ENCODE results near the gene C18orf54.
A peak's percentile ranks its signal among the peaks of the same experiment; 100 is the strongest.
"Not testable (repeated sequence)": the region's sequence is repeated elsewhere in the genome, so short reads cannot be mapped to it uniquely, and the experiment has no call there.

The C18orf54 gene

DNA sequence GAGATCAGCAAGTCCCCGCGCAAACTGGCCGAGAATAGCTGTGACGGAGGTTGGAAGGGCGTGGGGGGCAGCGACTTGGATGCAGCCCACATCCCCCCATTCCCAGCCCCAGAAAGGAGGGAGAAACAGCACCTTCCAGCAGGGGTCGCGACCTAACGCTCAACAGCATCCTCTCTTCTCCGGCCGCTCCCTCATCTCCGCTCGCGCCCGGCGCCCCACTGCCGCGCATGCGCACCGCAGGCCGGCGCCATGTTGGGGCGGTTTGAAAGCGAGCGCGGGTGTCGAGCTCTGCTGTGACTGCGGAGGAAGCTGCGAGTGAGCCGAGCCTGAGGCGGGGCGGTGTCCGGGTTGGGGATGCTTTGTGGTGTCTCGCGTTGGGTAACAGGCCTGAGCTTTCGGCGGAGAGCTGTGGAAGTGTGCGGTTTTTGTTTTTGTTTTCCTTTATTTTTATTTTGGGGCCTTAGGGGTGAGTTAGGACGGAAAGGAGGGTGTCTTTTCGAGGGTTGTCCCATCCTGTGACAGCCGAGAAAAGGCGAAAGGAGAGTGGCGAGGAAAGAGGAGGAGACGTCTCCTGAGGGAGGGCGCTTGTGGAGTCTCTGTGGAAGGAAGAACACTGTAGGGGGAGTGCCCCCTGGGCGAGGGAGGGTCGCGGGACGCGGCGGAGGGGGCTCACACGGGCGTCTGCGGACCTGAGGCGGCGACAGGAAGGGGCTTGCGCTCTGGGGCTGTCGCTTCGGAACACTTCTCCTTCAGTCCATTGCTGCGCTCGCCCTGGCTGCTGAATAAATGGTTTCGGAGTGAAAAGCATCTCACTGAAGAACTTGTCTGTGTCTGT, at the start of gene C18orf54, which contains the start of gene STARD6:
TSS of gene C18orf54 (plus strand) at position 247 of the 835 bp plus-strand sequence. CDS start 2,667 bp downstream, outside the sequence.
TSS of gene STARD6 (minus strand) at position 199 of the 835 bp plus-strand sequence. CDS start 3,285 bp downstream, outside the sequence.
- Histone ChIP-seq H3K9me3 (ENCODE audit: low read length) (no peaks in the 10 kb centered on the region), H3K9ac (ENCODE audit: low read length) (peak within 1 kb of the TSS; percentile 59)

DNA sequence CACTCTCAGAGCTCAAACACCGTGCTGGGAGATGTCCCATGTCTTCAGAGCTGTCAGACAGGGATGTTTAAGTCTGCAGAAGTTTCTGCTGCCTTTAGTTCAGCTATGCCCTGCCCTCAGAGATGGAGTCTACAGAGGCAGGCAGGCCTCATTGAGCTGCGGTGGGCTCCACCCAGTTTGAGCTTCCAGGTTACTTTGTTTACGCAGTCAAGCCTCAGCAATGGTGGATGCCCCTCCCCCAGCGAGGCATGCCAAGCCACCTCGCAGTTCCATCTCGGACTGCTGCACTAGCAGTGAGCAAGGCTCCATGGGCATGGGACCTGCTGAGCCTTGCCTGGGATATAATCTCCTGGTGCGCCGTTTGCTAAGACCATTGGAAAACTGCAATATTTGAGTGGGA, 48.1 kb upstream of the C18orf54 start:
- not testable (repeated sequence) for H3K9ac ChIP-seq (ENCODE audit: low read length); H3K36me3 ChIP-seq (ENCODE audit: insufficient read depth, low read length); H3K4me1 ChIP-seq (ENCODE audit: insufficient read depth, low read length); H3K4me3 ChIP-seq (ENCODE audit: low read depth in 1 of 2, low read length in 2 of 2); H3K27me3 ChIP-seq (ENCODE audit: control insufficient read depth in 1 of 2, insufficient read depth in 2 of 2, low read length in 2 of 2); H3K9me3 ChIP-seq (ENCODE audit: low read length); H3K27ac ChIP-seq (ENCODE audit: low read depth, low read length)

More for the DNA sequence above, at the start of gene C18orf54, which contains the start of gene STARD6:
- Histone ChIP-seq H3K4me1 (ENCODE audit: insufficient read depth, low read length) (peaks cover 10% of the 10 kb centered on the region), H3K36me3 (ENCODE audit: insufficient read depth, low read length) (no peaks in the 10 kb centered on the region), H3K4me3 (ENCODE audit: low read depth in 1 of 2, low read length in 2 of 2) (peak within 1 kb of the TSS; percentile 80 to 92), H3K27me3 (ENCODE audit: control insufficient read depth in 1 of 2, insufficient read depth in 2 of 2, low read length in 2 of 2) (no peaks in the 10 kb centered on the region), H3K27ac (ENCODE audit: low read depth, low read length) (peak within 1 kb of the TSS; percentile 37)

DNA sequence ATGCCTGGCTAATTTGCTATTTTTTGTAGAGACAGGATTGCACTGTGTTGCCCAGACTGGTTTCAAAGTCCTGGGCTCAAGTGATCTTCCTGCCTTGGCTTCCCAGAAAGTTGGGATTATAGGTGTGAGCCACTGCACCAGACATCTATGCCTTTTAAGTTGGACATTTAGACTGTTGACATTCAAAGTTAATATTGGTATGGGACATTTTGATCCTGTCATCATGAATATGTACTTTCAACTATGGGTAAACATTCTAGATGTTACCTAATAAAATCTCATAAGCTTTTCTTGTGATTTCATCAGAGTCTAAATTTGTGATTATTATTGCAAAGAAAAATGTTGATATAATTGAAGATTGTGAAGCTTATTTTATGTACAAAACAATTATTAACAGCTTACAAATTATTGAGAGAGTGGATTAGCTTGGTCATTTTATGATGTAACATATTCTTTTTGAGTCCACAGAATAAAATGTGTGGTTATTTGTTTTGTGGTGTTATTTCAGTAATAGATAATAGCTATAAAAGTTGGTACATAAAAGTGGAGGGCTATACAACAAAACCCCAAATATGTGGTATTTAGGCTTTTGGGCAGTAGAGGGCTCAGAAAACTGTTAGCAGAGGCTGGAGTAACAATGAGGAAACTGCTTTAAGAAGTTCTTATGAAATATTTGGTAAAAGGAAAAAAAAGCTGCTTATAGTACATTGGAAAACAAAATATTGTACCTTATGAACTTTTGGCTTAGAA, 41.5 kb upstream of the C18orf54 start:
- H3K36me3 ChIP-seq (ENCODE audit: insufficient read depth, low read length) = no peaks in the 10 kb centered on the region
- H3K9me3 ChIP-seq (ENCODE audit: low read length) = no peaks in the 10 kb centered on the region
- H3K4me3 ChIP-seq (ENCODE audit: low read depth in 1 of 2, low read length in 2 of 2) = no peak overlapping the region
- no peak overlapping the region for H3K9ac ChIP-seq (ENCODE audit: low read length)
- no peaks in the 10 kb centered on the region for H3K27me3 ChIP-seq (ENCODE audit: control insufficient read depth in 1 of 2, insufficient read depth in 2 of 2, low read length in 2 of 2)
- H3K27ac ChIP-seq (ENCODE audit: low read depth, low read length) = no peak overlapping the region
- no peaks in the 10 kb centered on the region for H3K4me1 ChIP-seq (ENCODE audit: insufficient read depth, low read length)

DNA sequence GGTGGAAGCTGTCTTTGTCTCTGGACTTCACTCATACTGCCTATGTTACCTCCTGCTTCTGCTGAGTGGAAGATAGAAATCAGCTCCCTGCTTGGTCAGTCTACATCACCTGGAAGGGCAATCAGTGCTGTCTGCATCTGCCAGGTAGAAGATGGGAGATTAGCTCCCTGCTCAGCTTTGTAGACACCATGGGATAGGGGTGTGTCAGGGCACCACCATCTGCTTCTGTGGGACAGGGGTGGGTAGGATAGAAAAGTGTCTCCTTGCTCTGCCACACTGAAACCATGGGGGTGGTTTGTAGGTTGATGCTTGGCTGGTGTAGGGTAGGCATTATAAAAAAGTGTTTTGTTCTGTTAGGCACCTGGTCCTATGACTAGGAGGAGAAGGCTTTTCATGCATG, 34.1 kb upstream of the C18orf54 start:
- Histone ChIP-seq H3K36me3 (ENCODE audit: insufficient read depth, low read length) (no peaks in the 10 kb centered on the region), H3K9me3 (ENCODE audit: low read length) (no peaks in the 10 kb centered on the region), H3K27me3 (ENCODE audit: control insufficient read depth in 1 of 2, insufficient read depth in 2 of 2, low read length in 2 of 2) (no peaks in the 10 kb centered on the region)

DNA sequence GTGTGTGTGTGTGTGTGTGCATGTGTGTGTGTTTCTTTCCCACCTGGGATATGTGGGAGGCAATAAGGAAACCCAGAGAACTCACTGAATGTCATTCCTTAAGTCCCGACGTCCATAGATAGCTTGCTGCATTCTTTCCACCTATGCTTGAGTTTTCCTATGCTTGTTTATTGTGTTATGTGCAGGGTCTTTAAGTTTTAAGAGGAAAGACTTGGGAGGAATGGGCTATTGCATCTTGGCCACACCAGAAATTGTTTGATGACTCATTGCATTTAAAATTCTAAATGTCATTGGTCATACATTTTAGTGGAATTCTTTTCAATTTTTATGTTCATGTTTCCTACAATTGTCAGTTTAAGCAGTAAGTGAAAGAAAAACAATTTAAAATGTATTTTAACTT, 33.7 kb upstream of the C18orf54 start:
- no peak overlapping the region for H3K9ac ChIP-seq (ENCODE audit: low read length)
- no peaks in the 10 kb centered on the region for H3K9me3 ChIP-seq (ENCODE audit: low read length)
- no peaks in the 10 kb centered on the region for H3K4me1 ChIP-seq (ENCODE audit: insufficient read depth, low read length)
- no peaks in the 10 kb centered on the region for H3K27me3 ChIP-seq (ENCODE audit: control insufficient read depth in 1 of 2, insufficient read depth in 2 of 2, low read length in 2 of 2)
- H3K36me3 ChIP-seq (ENCODE audit: insufficient read depth, low read length) = no peaks in the 10 kb centered on the region
- no peak overlapping the region for H3K4me3 ChIP-seq (ENCODE audit: low read depth in 1 of 2, low read length in 2 of 2)
- H3K27ac ChIP-seq (ENCODE audit: low read depth, low read length) = no peak overlapping the region

More for the DNA sequence above, 34.1 kb upstream of the C18orf54 start:
- Histone ChIP-seq H3K4me3 (ENCODE audit: low read depth in 1 of 2, low read length in 2 of 2) (no peak overlapping the region), H3K9ac (ENCODE audit: low read length) (no peak overlapping the region), H3K4me1 (ENCODE audit: insufficient read depth, low read length) (no peaks in the 10 kb centered on the region), H3K27ac (ENCODE audit: low read depth, low read length) (no peak overlapping the region)

DNA sequence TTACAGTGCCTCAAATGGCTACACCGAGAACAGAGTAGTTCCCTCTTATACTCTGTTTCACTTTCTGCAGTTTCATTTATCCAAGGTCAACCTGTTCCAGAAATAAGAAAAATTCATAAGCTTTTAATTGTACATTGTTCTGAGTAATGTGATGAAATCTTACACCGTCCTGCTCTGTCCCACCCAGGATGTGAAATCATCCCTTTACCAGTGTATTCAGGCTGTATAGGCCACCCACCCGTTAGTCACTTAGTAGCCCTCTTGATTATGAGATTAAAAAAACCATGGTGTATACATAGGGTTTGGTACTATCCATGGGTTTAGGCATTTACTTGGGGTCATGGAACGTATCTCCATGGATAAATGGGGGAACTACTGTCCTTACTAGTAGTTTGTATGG, 29.9 kb upstream of the C18orf54 start:
- Histone ChIP-seq H3K4me1 (ENCODE audit: insufficient read depth, low read length) (no peaks in the 10 kb centered on the region), H3K4me3 (ENCODE audit: low read depth in 1 of 2, low read length in 2 of 2) (no peak overlapping the region)

DNA sequence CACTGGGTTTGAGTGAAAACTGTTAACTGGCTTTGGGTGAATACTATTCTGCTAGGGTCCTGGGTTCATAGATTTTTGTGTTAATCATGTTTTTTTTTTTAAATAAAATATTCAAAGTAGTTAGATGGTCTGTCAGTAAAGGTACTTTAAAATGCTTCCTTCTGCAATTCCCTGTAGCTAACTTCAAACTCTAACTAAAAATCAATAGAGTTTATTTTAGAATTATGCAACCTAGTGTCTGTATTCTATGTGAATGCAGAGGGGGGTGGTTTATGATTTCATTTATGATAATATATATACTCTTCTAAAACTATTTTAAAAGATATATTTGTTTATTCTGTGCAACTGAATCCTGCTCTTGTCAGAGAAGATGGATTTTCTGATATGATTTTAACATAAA, 27.9 kb upstream of the C18orf54 start:
- H3K27ac ChIP-seq (ENCODE audit: low read depth, low read length) = no peak overlapping the region
- no peaks in the 10 kb centered on the region for H3K36me3 ChIP-seq (ENCODE audit: insufficient read depth, low read length)
- H3K4me1 ChIP-seq (ENCODE audit: insufficient read depth, low read length) = no peaks in the 10 kb centered on the region
- H3K9ac ChIP-seq (ENCODE audit: low read length) = no peak overlapping the region
- no peak overlapping the region for H3K4me3 ChIP-seq (ENCODE audit: low read depth in 1 of 2, low read length in 2 of 2)
- no peaks in the 10 kb centered on the region for H3K27me3 ChIP-seq (ENCODE audit: control insufficient read depth in 1 of 2, insufficient read depth in 2 of 2, low read length in 2 of 2)
- H3K9me3 ChIP-seq (ENCODE audit: low read length) = no peaks in the 10 kb centered on the region

More for the DNA sequence above, 29.9 kb upstream of the C18orf54 start:
- Histone ChIP-seq H3K9ac (ENCODE audit: low read length) (no peak overlapping the region), H3K36me3 (ENCODE audit: insufficient read depth, low read length) (no peaks in the 10 kb centered on the region), H3K9me3 (ENCODE audit: low read length) (no peaks in the 10 kb centered on the region), H3K27me3 (ENCODE audit: control insufficient read depth in 1 of 2, insufficient read depth in 2 of 2, low read length in 2 of 2) (no peaks in the 10 kb centered on the region), H3K27ac (ENCODE audit: low read depth, low read length) (no peak overlapping the region)

DNA sequence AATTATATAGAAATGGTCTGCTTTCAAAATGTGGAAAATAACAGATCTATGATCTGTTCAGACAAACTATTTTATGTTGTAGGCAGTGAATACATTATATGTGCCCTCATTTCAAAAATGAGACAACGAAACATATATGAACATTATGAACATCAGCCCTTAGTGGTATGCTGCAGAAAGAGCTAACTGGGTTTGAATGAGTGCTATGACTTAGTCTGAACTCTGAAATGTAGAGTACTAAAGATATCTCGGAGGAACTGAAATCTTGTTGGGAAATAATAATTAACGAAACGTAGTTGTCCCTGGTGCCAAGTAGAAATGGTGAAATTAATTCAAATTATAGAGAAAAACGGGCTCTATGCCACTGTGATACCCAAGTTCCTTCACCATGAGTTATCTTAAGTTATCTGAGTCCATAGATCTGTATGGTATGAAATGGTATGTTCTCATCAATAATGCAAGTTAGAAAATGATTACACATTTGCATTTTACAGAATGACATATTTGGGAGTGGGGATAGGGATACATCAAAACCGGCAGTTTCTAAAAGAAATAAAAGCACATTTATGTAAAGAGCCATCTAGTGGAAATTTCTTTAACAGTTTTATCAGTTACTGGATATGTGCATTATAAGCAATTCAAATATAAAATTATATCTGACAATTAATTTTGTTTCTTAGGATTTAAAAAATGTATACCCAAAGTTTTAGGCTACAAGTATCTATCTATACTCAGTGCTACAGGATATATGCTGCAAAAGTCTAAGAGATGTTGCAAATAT, 26.7 kb upstream of the C18orf54 start:
- Histone ChIP-seq H3K4me3 (ENCODE audit: low read depth in 1 of 2, low read length in 2 of 2) (no peak overlapping the region), H3K9me3 (ENCODE audit: low read length) (no peaks in the 10 kb centered on the region), H3K9ac (ENCODE audit: low read length) (no peak overlapping the region), H3K27me3 (ENCODE audit: control insufficient read depth in 1 of 2, insufficient read depth in 2 of 2, low read length in 2 of 2) (no peaks in the 10 kb centered on the region), H3K4me1 (ENCODE audit: insufficient read depth, low read length) (no peaks in the 10 kb centered on the region), H3K36me3 (ENCODE audit: insufficient read depth, low read length) (no peaks in the 10 kb centered on the region), H3K27ac (ENCODE audit: low read depth, low read length) (no peak overlapping the region)

DNA sequence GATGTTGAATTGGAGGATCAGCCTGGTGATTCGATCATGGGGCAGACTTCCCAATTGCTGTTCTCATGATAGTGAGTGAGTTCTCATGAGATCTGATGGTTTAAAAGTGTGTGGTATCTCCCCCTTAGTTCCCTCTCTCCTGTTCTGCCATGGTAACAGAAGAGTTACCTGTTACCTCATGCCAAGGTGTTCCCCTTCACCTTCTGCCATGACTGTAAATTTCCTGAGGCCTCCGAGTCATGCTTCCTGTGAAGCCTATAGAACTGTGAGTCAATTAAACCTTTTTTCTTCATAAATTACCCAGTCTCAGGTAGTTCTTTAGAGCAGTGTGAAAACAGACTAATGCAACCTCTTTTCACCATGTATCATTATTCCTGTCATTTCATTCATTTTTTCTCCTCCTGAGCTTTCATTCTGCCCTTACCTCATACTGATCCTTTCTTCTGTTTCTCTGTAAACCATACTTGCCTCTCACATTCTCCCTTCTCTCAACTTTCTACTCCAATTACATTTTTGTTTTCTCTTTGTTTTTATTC, 22.0 kb upstream of the C18orf54 start:
- Histone ChIP-seq H3K9me3 (ENCODE audit: low read length) (no peaks in the 10 kb centered on the region), H3K4me3 (ENCODE audit: low read depth in 1 of 2, low read length in 2 of 2) (no peak overlapping the region), H3K9ac (ENCODE audit: low read length) (no peak overlapping the region), H3K36me3 (ENCODE audit: insufficient read depth, low read length) (no peaks in the 10 kb centered on the region), H3K27ac (ENCODE audit: low read depth, low read length) (no peak overlapping the region), H3K27me3 (ENCODE audit: control insufficient read depth in 1 of 2, insufficient read depth in 2 of 2, low read length in 2 of 2) (no peaks in the 10 kb centered on the region), H3K4me1 (ENCODE audit: insufficient read depth, low read length) (no peaks in the 10 kb centered on the region)

DNA sequence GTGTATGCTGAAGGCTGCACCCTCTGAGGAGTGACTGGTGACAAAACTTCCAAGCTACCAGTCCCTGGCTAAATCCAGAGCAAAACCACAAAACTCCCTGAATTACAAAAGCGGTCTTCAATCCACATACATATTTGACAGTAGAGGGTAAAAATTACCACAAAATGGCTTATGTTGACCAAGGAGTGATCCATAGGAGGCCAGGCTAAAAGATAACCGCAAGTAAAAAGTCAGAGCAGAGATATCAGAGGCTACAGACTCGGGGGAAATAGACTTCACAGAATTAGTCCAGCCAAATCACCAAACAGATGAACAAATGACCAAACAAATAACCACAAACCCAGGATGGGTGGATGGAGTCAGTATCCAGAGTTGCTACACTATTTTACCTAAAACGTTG, 19.5 kb upstream of the C18orf54 start:
- Histone ChIP-seq H3K36me3 (ENCODE audit: insufficient read depth, low read length) (no peaks in the 10 kb centered on the region), H3K27ac (ENCODE audit: low read depth, low read length) (no peak overlapping the region), H3K9me3 (ENCODE audit: low read length) (no peaks in the 10 kb centered on the region), H3K4me3 (ENCODE audit: low read depth in 1 of 2, low read length in 2 of 2) (no peak overlapping the region), H3K4me1 (ENCODE audit: insufficient read depth, low read length) (no peaks in the 10 kb centered on the region), H3K9ac (ENCODE audit: low read length) (no peak overlapping the region), H3K27me3 (ENCODE audit: control insufficient read depth in 1 of 2, insufficient read depth in 2 of 2, low read length in 2 of 2) (no peaks in the 10 kb centered on the region)

DNA sequence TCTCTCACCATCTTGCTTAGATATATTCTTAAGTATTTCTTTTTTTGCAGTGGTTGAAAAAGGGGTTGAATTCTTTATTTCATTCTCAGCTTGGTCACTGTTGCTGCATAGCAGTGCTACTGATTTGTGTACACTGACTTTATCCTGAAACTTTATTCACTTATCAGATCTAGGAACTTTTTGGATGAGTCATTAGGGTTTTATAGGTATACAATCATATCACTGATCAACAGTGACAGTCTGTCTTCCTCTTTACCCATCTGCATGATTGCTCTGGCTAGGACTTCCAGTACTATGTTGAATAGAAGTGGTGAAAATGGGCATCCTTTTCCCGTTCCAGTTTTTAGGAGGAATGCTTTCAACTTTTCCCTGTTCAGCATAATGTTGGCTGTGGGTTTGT, 6.5 kb upstream of the C18orf54 start:
- no peak overlapping the region for H3K4me3 ChIP-seq (ENCODE audit: low read depth in 1 of 2, low read length in 2 of 2)
- no peak overlapping the region for H3K9ac ChIP-seq (ENCODE audit: low read length)
- H3K36me3 ChIP-seq (ENCODE audit: insufficient read depth, low read length) = no peaks in the 10 kb centered on the region
- no peaks in the 10 kb centered on the region for H3K4me1 ChIP-seq (ENCODE audit: insufficient read depth, low read length)
- no peaks in the 10 kb centered on the region for H3K9me3 ChIP-seq (ENCODE audit: low read length)
- H3K27me3 ChIP-seq (ENCODE audit: control insufficient read depth in 1 of 2, insufficient read depth in 2 of 2, low read length in 2 of 2) = no peaks in the 10 kb centered on the region
- H3K27ac ChIP-seq (ENCODE audit: low read depth, low read length) = no peak overlapping the region

All from muscle layer of colon (tissue), 2 donors.